ENCODE data around the gene CLCN7. TPM values are rescaled to one million over a fixed set of nuclear protein-coding genes. Genes with fewer than 3 reads are reported as not detected.

CLCN7 gene
- total and polyA plus RNA-seq, 2 of the 13 experiments (the other 11 are each of a cell fraction or from before 2014, with no cell fraction given): 24.6 to 25.1 TPM

- TF ChIP-seq, protein P1, sequence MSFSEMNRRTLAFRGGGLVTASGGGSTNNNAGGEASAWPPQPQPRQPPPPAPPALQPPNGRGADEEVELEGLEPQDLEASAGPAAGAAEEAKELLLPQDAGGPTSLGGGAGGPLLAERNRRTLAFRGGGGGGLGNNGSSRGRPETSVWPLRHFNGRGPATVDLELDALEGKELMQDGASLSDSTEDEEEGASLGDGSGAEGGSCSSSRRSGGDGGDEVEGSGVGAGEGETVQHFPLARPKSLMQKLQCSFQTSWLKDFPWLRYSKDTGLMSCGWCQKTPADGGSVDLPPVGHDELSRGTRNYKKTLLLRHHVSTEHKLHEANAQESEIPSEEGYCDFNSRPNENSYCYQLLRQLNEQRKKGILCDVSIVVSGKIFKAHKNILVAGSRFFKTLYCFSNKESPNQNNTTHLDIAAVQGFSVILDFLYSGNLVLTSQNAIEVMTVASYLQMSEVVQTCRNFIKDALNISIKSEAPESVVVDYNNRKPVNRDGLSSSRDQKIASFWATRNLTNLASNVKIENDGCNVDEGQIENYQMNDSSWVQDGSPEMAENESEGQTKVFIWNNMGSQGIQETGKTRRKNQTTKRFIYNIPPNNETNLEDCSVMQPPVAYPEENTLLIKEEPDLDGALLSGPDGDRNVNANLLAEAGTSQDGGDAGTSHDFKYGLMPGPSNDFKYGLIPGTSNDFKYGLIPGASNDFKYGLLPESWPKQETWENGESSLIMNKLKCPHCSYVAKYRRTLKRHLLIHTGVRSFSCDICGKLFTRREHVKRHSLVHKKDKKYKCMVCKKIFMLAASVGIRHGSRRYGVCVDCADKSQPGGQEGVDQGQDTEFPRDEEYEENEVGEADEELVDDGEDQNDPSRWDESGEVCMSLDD (CRISPR knock-in tag; IDR thresholded peaks at IDR 0.05; ENCODE audit: borderline replicate concordance): peak; percentile 4; the same call in 1 of the 2 replicates
- TF ChIP-seq ZC3H4 (CRISPR knock-in tag; IDR thresholded peaks at IDR 0.05; ENCODE audit: borderline replicate concordance) (no peak), ISX (CRISPR knock-in tag; conservative IDR thresholded peaks at IDR 0.05) (no peak), ZNF891 (CRISPR knock-in tag; IDR thresholded peaks at IDR 0.05) (no peak), ZNF7 (CRISPR knock-in tag; IDR thresholded peaks at IDR 0.05) (no peak), MAX (IDR thresholded peaks at IDR 0.05) (peak; percentile 40), CEBPB (IDR thresholded peaks at IDR 0.05; ENCODE audit: borderline replicate concordance, low read depth, low read length) (no peak), KDM4B (CRISPR knock-in tag; IDR thresholded peaks at IDR 0.05) (0 out of 2 replicates have a peak, but pooled peaks have one; percentile 28), KLF11 (CRISPR knock-in tag; IDR thresholded peaks at IDR 0.05) (no peak), SYNCRIP (IDR thresholded peaks at IDR 0.05; ENCODE audit: insufficient read depth, low read depth, low read length) (no peak), HCFC1 (IDR thresholded peaks at IDR 0.05; ENCODE audit: low read depth, low read length) (no peak), PATZ1 (CRISPR knock-in tag; IDR thresholded peaks at IDR 0.05) (peak; percentile 15; the same call in 1 of the 2 replicates), MTF1 (CRISPR knock-in tag; IDR thresholded peaks at IDR 0.05) (no peak), SP2 (CRISPR knock-in tag; IDR thresholded peaks at IDR 0.05) (no peak), REST (IDR thresholded peaks at IDR 0.05; ENCODE audit: borderline replicate concordance in 1 of 2, low read depth in 1 of 2, low read length in 2 of 2) (no peak; a peak in 1 of 4 replicates), PHF21A (CRISPR knock-in tag; IDR thresholded peaks at IDR 0.05) (no peak)
- TF ChIP-seq, protein P2, sequence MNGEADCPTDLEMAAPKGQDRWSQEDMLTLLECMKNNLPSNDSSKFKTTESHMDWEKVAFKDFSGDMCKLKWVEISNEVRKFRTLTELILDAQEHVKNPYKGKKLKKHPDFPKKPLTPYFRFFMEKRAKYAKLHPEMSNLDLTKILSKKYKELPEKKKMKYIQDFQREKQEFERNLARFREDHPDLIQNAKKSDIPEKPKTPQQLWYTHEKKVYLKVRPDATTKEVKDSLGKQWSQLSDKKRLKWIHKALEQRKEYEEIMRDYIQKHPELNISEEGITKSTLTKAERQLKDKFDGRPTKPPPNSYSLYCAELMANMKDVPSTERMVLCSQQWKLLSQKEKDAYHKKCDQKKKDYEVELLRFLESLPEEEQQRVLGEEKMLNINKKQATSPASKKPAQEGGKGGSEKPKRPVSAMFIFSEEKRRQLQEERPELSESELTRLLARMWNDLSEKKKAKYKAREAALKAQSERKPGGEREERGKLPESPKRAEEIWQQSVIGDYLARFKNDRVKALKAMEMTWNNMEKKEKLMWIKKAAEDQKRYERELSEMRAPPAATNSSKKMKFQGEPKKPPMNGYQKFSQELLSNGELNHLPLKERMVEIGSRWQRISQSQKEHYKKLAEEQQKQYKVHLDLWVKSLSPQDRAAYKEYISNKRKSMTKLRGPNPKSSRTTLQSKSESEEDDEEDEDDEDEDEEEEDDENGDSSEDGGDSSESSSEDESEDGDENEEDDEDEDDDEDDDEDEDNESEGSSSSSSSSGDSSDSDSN (CRISPR knock-in tag; IDR thresholded peaks at IDR 0.05): peak; percentile 71
These were observed 38.7 kb downstream of the CLCN7 start (continued) for GRCh38 chr16:1435921-1436697.
